Measurements from ENCODE around the gene GPSM3.
"Not testable (repeated sequence)": the region's sequence is repeated elsewhere in the genome, so short reads cannot be mapped to it uniquely, and the experiment has no call there.

GPSM3 gene

DNA sequence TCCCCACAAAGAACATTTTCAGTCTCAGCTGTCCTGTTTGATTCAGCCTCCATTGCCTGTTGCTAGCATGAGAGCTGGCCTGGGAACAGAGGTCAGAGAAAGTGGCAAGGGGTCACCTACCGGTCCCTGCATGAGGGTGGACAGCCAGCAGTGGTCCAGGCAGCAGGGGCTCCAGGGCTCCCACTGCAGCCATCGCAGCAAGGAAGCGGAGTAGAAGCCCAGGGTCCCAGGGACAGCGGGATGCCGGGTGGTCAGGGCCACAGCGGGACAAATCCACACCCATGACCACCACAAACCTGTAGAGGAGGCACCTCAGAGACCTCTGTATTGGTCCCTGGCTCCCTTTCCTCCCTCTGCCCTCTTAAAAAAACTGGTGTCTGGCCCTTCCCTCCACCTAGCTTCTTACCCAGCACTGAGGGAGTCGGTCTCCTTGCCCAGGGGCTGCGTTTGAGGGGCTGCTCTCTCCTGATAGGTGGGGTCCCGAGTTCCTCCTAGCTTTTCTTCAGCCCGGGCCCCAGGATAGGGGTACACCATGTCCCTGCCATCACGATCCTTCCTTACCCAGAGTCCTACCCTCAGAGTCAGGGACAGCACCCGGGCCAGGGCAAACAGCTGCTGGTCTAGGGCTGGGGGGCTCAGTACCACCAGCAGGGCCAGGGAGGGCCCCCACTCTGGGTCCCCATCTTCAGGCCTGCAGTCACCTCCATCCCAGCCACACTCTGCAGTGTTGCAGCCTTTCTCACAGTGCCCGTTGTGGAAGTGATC is 8.4 kb upstream of the GPSM3 start:
- no peak for DNase-seq

- DNase-seq, result no peak
Measured at GRCh38 chr6:32198866-32199265, 6.4 kb upstream of the GPSM3 start.

- DNase-seq, result no peak
Measured at GRCh38 chr6:32198345-32198696, 5.9 kb upstream of the GPSM3 start.

DNA sequence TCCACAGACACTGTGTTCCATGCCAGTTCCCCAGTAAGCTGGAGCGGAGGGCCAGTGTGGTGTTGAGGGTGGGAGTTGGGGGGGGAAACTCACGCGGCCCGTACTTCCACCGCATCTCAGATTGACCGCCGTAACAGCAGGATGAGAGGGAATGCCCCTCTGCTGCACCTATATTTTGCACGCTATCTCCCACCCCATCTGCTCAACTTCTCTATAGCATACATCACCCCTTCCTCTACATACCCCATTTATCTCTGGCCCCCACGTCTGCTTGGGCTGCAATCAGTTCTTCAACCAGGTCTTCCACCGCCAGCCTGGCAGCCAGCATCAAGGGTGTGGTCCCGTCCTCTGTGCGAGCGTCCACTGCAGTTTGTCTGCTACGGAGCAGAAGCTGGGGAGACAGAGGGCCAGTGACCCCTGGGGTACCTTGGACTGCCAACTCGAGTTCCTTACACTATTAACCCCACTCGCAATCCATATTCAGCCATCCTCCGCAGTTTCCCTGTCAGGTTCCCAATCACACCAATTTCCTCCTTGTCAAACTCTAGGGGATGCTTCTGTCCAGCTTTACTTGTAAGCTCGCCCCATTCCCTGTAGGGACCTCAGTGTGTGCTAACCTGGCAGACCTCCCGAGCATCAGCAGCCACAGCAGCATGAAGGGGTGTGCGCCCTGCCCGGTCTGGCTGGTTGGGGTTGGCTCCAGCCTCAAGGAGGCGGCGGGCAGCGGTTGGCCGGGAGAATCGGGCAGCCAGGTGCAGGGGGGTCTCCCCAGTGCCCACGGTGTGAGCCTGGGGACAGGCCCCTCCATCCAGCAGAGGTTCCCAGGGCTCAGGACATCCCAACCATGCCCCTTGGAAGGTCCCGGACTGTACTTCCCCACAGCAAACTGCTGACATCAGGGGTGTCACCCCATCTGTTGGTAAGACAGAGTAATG is 4.5 kb upstream of the GPSM3 start:
- DNase-seq, result no peak

DNA sequence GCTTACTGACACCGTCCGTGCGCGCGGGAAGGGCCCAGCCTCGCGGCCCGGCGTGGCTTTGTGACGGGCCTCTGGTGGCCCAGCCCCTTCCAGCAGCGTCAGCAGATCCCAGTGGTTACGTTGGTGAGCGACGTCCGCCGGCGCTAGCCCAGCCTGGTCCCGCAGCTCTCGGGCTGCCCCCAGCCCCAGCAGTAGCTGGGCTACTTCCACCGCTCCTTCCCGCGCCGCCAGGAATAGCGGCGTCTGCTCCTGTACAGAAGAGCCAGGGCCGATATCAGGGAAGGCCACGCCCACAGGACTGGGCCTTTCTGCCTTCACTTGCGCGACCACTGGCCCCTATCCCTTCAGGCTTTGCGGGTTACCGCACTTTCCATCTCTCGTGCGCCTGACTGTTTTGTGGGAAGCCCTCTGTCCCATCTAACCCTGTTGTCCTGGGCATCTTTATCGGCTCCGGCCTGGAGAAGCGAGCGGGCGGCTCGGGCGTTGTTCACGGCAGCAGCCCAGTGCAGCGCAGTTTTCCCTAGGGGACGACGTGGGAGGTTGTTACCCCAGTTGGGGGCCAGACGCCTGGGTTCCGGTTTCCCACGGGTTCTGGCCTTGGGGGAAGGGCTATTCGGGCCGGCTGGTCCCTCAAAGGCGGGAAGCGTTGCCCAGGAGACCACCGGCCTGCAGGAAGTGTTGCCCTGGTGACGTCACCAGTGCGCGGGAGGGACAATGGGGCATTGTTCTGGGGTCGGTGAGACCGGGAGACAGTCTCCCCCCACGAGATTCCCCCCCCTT is 3.6 kb upstream of the GPSM3 start:
- peak; percentile 79 for DNase-seq

DNA sequence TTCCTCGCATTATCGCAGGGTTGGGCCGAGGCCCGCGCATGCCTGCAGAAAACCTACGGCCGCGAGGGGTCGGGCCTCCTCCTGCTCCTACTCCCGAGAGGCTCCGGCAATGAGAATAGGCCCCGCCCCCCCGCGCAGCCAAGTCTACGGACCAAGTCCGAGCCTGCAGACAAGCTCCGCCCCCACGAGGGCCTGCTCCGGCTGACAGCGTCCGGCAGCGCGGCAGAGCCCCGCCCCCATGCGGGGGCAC is 3.1 kb upstream of the GPSM3 start:
- peak; percentile 100 for DNase-seq

DNA sequence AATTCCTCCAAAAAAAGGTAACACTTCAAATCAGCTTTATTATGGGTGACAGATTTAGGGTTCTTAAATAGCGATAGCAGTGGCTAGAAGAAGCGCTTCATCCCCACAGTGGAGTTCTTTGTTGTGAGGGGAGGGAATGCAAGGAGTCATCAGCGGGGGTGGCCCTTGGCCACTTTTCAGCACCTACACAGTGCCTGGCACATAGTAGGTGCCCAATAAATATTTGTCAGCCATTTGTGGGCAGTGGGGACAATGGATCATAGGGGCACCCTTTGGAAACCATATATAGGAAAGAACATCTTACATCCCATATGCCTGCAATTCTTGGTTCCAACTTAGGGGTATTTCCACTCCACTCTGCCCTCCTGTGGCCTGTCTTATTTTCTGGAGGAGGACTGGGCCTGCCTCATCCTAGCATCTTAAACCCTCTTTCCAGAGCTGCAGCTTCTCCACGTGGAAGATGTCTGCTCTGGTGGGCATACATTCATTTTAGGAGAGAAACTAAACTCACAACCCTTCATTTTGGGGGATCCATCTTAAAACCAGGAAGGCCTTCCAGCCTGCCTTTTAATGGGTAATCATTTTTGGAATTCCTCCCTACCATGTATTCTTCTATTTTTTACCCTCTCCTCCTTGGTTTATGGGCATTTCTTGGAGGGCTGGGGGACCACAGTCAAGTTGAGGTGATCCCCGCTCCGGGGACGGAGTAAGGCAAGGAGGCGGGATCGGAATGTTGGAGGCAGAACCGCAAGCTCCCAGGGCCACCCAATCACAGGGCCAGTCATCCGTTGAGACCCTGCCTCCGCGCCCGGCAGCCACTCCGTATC is 2.6 kb upstream of the GPSM3 start:
- peak; percentile 57 for DNase-seq

DNA sequence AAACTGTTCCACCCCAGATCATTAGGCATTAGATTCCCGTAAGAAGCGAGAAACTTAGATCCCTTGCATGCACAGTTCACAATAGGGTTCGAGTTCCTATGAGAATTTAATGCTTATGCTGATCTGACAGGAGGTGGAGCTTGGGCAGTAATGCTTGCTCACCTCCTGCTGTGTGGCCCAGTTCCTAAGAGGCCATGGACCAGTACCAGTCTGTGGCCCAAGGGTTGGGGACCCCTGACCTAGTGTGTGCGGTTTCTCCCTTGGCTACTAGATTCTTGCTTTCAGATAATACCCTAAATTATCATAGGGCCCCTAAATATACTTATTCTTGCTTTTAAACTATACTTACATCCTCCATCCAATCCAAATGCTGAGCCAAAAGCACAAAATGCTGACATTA is 1.9 kb upstream of the GPSM3 start:
- DNase-seq, result no peak

GRCh38 chr6:32193096-32193495 is 653 bp upstream of the GPSM3 start:
- DNase-seq, result not testable (repeated sequence)

- no peak for DNase-seq
Measured at GRCh38 chr6:32191696-32192607, 491 bp downstream of the GPSM3 start.

GRCh38 chr6:32190911-32191677 is 1.3 kb downstream of the GPSM3 start:
- DNase-seq, result no peak

DNA sequence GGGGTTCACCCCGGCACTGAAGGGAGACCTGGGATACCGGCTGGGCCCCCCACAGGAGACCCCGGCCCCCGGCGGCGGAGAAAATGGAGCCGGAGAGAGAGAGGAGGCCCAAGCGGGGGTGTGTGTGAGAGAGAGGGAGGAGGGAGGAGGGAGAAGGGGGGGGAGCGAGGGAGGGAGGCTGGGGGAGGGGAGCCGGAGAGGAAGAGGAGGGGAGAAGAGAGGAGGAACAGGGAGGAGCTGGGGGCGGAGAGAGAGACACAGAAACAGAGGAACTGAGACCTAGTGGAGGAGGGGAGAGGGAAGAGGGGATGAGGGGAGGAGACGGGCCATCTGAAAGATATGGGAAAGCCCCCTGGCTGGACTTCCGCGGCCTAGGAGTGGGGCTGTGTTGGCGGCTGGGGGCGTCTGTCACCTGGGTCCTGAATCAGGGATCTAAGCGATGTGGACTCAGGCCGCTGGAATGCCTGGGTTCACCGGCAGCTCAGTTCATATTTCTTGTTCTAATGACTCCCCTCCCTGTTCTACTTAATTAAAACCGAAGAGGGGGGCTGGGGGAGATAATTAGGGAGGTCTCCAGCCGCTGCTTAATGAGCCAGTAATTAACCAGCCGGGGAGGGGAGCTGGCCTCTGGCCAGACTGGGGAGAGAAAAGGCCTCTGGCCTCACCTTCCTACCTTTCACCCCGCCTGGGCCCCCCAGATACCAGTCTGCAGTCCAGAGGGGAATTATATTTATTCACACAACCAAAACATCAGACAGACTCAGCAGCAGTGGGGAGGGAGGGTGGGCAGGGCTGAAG is 2.2 kb downstream of the GPSM3 start, which contains the start of gene PBX2:
Gene PBX2 (minus strand): TSS at position 149 of the 798 bp plus-strand sequence. CDS start 287 bp downstream, outside the sequence.
- DNase-seq, result peak; percentile 92

GRCh38 chr6:32189742-32190053 is 2.7 kb downstream of the GPSM3 start:
- DNase-seq, result no peak

DNA sequence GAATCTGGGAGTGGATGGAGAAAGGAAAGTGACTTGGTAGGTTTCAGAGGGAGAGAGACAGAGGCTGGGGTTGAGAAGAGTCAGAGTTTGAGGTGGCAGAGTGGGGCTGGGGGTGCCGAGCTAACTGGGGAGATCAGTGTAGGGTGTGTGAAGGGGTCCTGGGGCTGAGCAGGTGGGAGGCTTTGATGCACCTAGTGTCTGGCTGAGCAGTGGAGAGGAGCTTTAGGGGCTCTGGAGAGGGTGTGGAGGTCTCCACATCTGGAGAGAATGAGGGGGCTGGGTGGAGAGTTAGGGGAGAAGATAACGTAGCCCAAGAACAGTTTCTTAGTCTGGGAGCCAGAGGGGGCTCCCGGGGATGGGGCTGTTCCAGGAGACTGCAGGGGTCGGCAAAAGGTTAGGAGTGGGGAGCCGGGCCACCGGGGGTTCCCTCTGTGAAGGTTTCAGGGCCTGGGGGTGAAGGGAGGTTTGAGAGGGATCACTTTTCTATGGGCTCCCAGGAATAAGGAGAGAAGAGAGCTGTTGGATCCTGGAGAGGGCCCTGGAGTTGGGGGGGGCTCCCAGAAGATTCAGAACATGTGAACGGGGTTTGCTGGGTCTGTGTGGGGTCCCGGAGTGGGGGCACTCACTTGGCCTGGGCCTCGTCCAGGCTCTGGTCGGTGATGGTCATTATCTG is 3.2 kb downstream of the GPSM3 start:
- no peak for DNase-seq

- DNase-seq, result no peak
Measured at GRCh38 chr6:32188381-32189068, 3.9 kb downstream of the GPSM3 start.

DNA sequence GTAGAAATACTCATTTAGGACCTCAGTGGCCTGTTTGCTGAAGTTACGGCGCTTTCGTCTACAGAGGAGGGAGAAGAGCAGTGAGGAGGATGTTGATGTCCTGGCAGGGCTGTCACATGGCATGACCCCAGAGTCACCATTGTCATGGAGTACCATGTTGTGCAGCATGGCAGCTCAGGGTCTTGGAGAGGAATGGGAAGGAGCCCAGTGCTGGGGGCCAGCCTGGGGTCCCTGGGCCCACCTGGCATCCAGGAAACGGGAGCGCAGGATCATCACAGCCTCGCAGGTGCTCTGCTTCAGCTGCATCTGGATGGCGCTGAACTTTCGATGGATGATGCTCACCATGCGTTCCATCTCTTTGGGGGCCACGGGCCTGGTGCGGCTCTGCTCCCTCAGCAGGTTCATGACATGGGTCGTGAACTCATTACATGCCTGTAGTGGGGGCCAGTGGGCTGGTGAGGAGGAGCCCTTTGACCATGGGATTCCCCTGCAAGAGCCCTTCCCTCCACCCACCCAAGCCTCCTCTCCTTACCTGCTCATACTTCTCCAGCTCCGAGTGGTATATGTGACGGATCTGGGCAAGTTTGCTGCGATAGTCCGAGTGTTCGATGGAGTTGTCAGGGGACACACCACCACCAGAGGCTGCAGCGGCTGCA is 4.6 kb downstream of the GPSM3 start:
- DNase-seq, result not testable (repeated sequence)

- no peak for DNase-seq
Measured at GRCh38 chr6:32187009-32187709, 5.3 kb downstream of the GPSM3 start.
